NCI-H2029 (cell line): ENCODE results near the gene NSA2.
"Not testable (repeated sequence)": the region's sequence is repeated elsewhere in the genome, so short reads cannot be mapped to it uniquely, and the experiment has no call there.

ENCODE experiments used
- DNase-seq: peaks from one replicate; lab custom pipeline; 2025; lab: John Stamatoyannopoulos, UW

NSA2 gene

DNA sequence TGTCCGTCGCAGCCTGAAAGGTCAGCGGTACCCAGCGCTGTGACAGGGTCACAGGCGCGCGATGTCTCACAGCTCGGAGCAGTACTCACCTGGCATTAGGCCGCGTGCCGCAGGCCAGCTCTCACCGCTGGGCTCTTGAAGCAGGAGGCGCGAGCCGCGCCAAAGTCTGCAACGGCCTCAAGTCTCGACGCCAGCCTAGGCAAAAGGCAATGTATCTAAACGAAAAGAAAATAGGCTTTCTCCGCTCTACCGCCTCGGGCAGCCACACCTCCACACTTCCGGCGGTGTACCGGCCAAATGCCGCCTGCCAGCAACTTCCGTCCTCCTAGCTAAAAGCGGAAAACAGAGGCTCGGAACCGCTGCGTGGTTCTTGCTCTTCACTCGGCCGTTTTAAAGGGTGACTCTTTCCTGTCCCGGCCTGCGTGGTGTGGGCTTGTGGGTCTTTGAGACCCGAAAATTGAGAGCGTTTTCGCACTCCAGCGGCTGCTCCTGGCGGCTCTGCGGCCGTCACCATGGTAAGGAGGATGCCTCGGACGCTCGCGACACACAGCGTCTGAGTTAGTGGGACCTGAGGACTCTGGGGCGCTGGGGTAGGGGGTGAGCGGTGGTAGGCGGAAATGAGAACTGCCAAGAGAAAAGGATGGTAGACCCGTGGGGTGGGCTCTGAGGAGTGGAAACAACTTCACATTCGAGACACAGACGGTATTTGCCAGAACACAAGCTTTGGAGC, at the start of gene NSA2, which contains the start of gene GFM2:
NSA2 (plus strand) TSS at position 401 of the 730 bp plus-strand sequence; CDS start at position 513, 112 bp downstream.
GFM2 (minus strand) TSS at position 269 of the 730 bp plus-strand sequence. CDS start 3,375 bp downstream, outside the sequence.
- DNase-seq, result peak; percentile 93

DNA sequence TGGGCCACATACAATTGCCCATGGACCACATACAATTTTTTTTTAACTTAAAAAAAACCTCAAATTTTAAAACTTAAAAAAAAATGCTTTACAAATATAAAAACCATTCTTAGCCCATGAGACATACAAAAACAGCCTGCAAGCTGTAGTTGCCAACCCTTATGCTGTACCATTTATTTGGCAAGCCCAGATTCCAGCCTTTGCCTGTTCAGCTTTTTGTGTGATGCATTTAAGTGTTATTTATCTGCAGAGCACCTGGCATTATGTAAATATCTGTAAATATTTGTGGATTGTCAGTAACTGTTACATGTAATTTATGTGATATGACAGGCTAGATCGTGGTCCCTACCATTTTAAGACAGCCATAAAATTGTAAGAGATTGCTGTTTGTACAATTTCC, 49.5 kb upstream of the NSA2 start:
- peak; percentile 53 for DNase-seq

DNA sequence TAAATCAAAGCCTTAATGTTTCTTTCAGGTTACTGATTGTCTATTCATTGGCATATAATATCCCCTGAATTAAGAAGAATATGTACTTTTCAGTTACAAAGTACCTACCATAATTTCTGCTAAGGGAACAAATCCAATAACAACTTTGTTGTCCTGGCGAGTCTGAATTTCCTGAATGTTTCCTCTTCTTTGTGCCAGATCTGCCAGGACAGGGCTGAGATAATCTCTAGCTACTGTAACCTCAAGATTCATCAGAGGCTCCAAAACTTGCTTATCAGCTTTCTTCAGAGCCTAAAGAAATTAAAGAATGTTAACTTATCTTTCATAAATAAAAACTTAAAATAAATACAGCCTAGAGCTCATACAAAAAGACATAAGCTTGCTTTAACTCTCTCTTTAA, 44.8 kb upstream of the NSA2 start:
- DNase-seq, result no peak

DNA sequence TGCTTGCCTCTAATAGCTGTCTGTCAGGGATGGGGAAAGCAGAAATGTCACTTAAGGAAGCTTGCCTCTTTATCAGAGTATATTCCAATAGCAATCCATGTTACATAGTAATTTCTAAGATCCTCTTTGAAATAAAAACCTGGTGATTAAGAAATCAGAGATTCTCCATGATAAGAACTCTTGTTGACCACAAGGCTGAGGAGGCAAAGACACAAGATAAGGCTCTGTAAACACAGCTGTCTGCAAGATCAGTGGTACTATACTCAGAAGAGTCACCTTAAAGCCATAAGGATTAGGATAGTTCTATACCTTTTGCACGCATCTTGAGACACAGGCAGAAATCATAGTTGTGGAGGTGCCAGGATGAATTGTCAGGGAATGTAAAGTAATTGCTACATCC, 41.7 kb upstream of the NSA2 start:
- DNase-seq, result no peak

DNA sequence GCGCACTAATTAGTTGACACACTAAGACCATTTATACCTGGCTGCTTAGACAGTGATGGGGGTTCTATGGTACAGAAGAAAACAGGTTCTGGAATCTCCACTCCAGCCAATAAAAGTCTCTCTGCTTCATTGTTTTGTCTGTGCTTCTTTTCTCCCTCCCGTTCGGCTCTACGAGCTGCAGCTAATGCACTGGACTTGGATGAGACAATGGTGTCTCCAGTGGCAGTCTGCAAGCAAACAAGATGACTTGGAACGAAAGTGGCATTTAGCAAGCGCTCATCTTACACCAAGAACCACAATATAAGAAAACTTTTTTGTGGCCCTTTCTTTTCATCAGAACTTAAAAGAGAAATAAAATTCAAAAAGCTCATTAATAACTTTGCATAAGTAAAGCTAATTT, 30.3 kb upstream of the NSA2 start:
- DNase-seq, result no peak

DNA sequence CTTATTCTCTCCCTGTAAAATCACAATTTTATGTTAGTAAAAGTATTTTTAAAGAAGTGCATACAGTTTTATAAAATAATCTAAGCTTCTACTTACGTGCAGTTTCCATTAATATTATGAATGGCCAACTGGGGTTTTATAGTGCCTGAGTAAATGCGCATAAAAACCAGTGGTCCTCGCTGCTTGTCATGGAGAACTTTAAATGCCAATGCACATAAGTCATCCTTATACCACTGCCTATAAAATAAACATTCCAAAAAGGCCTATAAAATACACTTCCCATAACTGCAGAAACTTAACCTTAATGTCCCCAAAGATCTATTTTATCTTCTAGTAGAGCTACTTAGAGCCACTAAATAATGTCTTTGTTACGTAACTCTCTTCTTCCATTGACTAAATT, 28.6 kb upstream of the NSA2 start:
- no peak for DNase-seq

DNA sequence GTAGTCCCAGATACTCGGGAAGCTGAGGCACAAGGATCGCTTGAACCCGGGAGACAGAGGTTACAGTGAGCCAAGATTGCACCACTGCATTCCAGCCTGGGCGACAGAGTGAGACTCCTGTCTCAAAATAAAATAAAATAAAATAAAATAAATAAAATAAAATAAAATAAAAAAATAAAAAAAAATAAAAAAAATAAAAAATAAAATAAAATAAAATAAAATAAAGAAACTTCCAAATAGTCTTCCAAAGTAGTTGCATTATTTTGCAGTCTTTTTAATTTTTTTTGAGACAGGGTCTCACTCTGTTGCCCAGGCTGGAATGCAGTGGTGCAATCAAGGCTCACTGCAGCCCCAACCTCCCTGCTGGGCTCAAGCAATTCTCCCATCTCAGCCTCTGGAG, 18.3 kb upstream of the NSA2 start:
- not testable (repeated sequence) for DNase-seq

DNA sequence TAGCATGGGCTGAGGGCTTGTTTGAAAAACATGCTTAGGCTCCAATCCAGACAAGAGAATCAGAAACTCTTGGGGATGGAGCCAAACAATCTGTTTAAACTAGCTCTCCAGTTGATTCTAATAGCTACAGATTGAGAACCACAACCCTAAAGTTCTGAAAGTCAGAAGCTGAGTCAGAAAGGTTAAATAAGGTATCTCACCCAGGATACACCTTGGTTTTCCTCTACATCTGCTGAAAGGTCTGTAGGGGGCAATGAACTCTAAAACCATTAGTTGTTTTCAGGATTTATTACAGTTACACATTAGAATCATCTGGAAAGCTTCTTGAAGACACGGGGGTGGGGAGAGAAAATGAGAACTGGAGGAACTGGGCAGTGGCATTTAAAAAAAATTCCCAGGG, 5.8 kb upstream of the NSA2 start:
- DNase-seq, result no peak

DNA sequence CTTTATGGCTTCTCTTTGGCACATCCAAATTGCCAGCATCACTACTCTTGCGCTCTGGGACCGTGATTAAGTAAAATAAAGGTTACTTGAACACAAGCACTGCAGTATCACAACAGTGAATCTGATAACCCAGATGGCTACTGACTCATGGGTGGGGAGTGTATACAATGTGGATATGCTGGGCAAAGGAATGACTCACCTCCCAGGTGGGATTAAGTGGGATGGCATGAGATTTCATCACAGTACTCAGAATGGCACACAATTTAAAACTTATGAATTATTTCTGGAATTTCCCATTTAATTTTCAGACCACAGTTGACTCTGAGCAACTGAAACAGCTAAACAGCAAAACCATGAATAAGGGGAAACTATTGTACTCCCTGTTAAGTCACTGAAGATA, 4.5 kb upstream of the NSA2 start:
- DNase-seq, result no peak

DNA sequence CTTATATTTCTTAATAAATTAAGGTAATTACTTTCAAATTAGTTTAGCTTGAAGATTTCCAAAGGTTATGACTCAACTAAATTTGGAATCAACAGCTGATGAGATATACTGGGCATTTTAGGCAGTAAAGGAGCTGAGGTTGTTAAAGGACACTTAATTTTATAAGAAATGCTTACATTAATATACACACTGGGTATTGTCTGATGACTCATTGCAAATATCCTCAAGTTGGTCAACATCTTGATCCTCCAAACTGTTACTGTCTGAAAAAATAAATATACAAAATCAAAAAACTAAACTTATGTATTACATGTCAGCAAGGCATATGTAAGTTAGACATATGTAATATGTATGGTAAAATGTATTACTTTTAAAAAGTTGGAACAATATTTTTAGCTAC, 3.5 kb upstream of the NSA2 start:
- no peak for DNase-seq

DNA sequence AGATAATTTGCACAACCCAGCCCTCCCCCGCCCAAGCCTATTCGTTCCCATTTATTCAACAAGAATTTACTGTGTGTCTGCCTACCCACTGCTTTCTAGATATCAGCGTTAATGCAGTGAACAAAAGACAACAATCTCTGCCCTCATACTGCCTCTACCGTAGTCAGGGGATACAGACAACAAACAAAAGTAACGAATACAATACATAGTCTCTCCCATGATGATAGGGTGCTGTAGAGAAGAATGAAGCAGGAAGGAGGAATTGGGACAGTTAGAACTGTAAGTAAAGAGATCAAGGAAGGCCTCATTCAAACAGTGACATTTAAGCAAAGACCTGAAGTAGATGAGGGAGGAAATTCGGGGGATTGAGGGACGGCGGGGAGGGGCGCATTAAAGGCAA, 1.8 kb upstream of the NSA2 start:
- DNase-seq, result no peak

DNA sequence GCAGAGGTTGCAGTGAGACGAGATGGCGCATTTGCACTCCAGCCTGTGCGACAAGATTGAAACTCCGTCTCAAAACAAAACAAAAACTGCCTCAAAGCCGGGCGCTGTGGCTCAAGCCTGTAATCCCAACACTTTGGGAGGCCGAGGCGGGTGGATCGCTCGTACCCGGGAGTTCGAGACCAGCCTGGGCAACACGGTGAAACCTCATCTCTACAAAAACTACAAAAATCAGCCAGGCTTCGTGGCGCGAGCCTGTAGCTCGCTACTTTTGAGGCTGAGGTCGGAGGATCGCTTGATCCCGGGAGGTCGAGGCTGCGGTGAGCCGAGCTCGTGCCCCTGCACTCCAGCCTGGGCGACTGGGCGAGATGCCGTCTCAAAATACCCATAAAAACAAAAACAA, 1.1 kb upstream of the NSA2 start:
- no peak for DNase-seq

DNA sequence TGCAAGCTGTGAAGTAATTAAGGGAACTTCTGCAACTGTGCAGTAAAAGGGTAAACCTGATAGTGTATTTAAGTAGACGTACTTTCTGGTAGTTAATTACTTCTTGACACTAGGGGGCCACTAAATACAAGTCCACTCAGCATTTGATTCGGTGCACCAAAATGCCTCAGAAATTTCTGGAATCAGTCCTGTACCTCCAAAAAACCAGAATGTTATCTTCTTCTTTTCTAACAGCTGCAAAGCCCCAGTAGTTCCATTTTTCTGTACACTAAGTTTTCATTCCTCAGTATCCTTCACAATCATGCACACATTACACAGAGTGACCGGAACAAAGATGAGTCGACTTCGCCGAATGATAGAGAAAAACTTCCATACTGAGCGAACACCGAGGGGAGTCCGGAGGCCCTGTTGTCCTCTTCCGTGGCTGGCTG, 616 bp upstream of the NSA2 start:
- DNase-seq, result peak; percentile 17

DNA sequence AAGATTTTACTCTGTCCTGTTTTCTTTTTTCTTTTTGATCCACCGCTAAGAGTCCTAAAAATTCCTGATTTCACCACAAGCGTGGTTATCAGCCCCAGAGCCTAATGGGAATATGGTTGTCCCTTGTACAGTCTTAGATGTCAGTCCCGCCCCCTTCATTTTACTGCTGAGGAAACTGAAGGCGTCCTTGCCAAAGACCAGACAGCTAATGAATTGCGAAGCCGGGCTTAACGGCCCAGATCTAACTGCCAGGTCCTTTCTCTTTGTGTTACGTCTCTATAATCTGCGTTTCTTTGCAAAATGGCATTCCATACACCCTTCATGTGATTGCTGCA, 497 bp downstream of the NSA2 start:
- DNase-seq, result no peak

DNA sequence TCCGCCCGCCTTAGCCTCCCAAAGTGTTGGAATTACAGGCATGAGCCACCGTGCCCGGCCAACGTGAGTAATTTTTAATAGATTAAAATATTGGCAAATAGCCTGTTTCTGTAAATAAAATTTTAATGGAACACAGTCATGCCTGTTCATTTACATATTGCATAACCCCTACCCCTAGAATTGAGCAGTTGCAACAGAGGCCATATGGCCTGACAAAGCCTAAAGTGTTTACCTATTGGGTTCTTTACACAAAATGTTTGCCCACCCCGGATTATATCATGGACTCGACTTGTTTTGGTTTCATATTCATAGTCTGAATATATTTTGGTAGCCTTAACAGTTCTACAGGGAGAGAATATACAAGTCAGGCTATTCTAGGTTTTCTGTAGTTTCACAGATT, 5.3 kb downstream of the NSA2 start:
- no peak for DNase-seq

DNA sequence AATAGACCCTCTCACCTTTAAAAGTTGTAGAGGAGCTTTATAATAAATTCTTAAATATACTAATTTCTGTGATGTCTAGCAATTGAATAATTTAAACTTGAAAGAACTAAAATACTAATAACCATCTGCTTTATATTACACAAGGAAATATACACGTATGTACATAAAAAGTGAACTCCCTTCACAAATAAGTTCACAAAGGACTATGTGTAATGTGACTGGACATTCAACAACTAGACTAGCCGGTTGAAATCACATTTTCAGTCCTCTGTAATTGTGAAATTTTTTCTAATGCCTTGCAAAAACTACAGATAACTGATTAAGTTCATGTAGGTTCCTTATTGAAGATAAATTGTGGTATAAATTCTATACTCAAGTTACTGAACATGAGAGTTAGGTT, 11.6 kb downstream of the NSA2 start:
- DNase-seq, result no peak

DNA sequence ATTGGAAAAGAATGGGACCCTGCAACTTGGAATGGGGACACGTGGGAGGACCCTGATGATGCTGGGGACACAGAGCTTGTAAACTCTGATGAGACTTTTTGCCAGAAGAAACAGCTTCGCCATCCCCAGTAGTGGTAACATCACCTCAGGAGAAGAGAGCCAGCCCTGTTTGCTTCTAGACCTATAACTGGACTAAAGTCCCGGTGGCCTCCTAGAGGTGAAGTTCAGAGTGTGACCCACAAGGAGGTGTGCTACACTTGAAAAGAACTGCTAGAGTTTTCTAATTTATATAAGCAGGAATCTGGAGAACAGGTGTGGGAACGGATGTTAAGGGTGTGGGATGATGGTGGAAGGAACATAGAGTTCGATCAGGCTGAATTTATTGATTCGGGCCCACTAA, 19.8 kb downstream of the NSA2 start:
- DNase-seq, result no peak

DNA sequence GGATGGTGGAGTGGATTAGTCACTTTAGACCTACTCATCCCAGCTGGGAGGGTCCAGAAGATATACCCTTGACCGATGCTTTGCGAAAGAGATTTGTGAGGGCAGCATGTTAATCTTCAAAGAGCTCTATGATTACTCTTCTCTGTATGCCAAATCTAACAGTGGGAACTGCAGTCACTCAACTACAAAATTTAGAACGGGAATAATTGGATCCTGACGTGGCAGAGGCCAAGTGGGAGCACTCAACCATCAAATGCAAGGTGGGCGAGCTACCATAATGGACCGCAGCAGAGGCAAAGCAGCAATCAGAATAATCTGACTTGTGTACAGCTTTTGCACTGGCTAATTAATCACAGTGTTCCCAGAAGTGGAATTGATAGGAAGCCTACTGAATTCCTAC, 20.4 kb downstream of the NSA2 start:
- DNase-seq, result no peak

DNA sequence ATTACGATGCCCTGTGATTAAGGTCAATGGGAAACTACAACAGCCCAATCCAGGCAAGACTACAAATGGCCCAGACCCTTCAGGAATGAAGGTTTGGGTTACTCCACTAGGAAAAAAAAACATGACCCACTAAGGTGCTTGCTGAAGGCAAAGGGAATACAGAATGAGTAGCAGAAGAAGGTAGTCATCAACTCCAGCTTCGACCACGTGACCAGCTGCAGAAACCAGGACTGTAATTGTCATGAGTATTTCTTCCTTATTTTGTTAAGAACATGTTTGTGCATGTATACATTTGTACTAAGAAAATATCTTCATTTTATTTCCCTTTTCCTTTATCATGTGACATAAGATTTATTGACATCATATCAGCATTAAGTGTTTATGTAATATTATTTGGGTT, 24.6 kb downstream of the NSA2 start:
- not testable (repeated sequence) for DNase-seq

DNA sequence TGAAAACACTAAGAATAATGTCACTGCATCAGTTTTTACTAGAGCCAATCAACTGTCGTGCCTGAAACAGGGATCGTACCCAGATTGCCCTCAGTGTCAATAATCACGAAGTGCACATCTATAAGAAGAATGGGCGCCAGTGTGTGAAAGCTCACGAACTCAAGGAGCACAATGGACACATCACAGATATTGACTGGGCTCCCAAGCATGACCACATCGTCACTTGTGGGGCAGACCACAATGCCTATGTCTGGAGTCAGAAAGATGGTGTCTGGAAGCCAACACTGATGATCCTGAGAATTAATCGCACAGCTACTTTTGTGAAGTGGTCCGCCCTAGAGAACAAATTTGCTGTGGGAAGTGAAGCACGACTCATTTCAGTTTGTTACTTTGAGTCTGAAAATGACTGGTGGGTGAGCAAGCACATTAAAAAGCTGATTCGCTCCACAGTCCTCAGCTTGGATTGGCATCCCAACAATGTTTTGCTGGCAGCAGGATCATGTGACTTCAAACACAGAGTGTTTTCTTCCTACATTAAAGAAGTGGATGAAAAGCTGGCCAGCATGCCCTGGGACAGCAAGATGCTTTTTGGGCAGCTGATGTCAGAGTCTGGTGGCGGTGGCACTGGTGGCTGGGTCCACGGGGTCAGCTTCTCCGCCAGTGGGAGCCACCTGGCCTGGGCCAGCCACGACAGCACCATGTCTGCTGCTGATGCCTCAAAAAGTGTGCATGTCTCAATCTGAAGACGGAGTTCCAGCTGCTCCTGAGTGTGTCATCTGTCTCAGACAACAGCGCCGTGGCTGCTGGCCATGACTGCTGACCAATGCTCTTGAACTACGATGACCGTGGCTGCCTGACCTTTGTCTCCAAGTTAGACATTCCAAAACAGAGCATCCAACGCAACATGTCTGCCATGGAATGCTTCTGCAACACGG, 32.2 kb downstream of the NSA2 start:
- DNase-seq, result no peak

DNA sequence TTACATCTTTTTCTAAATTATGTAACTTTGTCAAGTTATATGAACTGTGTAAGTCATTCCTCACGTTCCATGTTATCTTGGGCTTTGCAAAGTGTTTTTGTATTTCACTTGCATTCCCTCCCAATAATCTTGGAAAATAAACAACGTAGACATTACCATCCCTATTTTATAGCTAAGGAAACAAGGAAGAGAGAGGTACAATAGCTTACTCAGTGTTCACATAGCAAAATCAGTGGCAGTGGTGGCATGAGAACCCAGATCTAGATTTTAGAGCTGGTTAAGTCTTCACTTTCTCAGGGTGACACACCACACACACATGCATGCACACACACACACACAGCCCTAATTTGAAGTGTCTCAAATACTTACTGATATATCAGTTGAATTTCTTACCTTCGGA, 34.1 kb downstream of the NSA2 start:
- no peak for DNase-seq

DNA sequence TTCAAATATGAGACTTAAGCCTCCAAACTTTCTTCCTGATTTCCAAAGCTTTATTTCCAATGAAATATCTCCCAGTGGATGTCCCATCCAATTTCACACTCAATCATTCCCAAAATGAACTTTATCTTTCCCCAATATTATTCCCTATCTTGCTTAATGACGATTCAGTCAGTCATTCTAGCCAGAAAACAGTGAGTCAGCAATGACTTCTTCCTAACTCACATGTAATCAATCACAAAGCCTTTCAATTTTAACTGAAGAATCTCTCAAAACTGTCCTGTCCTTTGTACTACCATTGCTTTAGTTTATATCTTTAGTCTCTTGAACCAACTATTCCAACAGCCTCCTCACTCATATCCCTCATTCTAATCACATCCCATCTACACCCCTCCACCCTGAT, 34.9 kb downstream of the NSA2 start:
- DNase-seq, result no peak

DNA sequence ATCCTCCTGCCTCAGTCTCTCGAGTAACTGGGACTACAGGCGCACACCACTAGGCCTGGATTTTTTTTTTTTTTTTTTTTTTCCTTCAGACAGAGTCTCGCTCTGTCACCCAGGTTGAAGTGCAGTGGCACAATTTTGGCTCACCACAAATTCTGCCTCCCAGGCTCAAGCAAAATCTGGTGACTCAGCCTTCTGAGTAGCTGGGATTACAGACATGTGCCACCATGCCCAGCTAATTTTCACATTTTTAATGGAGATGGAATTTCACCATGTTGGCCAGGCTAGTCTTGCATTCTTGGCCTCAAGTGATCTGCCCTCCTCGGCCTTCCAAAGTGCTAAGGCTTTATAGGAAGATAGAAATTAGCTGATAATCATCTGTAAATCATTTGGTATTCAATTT, 43.9 kb downstream of the NSA2 start:
- DNase-seq, result no peak
